Measurements from ENCODE around the gene MCTP1. TPM values are rescaled to one million over a fixed set of nuclear protein-coding genes. Genes with fewer than 3 reads are reported as not detected.

Gene MCTP1
- total RNA-seq, 4 donors from 2014 or later, result 5.7 to 33.5 (median 17.4) TPM

GRCh38 chr5:94992325-94992724 is 292.6 kb downstream of the MCTP1 start:
- no peaks in the 10 kb centered on the region for H3K36me3 ChIP-seq
- intact Hi-C loops (cut with DNase I), result no loop called here
- no peaks in the 10 kb centered on the region for H3K4me1 ChIP-seq
- DNase-seq, result no peak
- TF ChIP-seq POLR2A (IDR thresholded peaks at IDR 0.05) (no peak), CTCF (IDR thresholded peaks at IDR 0.05) (no peak)
- no peaks in the 10 kb centered on the region for H3K9me3 ChIP-seq
- no peaks in the 10 kb centered on the region for H3K27me3 ChIP-seq
- WGBS, 2 donors, result 55 to 70% methylated on average over 2 of the region's 2 CpGs
- no peak overlapping the region for H3K4me3 ChIP-seq (replicated peaks in 1 of 3)
- no peak overlapping the region for H3K27ac ChIP-seq

GRCh38 chr5:94983861-94984535 is 300.9 kb downstream of the MCTP1 start:
- Histone ChIP-seq H3K36me3 (no peaks in the 10 kb centered on the region), H3K4me3 (replicated peaks in 1 of 3) (no peak overlapping the region), H3K27ac (no peak overlapping the region), H3K9me3 (no peaks in the 10 kb centered on the region), H3K27me3 (no peaks in the 10 kb centered on the region), H3K4me1 (no peaks in the 10 kb centered on the region)
- 70 to 72% methylated on average over 4 of the region's 4 CpGs for WGBS, 2 donors
- intact Hi-C loops (cut with DNase I), result no loop called here
- no peak for DNase-seq
- TF ChIP-seq POLR2A (IDR thresholded peaks at IDR 0.05) (no peak), CTCF (IDR thresholded peaks at IDR 0.05) (no peak)

- intact Hi-C loops (cut with DNase I), result loop anchor here (10.0 kb wide), 1 partner anchor 287 kb away; no protein-coding TSS in a partner anchor
- H3K4me3 ChIP-seq (replicated peaks in 1 of 3), result no peak overlapping the region
- TF ChIP-seq CTCF (IDR thresholded peaks at IDR 0.05) (no peak), POLR2A (IDR thresholded peaks at IDR 0.05) (no peak)
- no peak overlapping the region for H3K27ac ChIP-seq
- no peaks in the 10 kb centered on the region for H3K36me3 ChIP-seq
- H3K9me3 ChIP-seq, result no peaks in the 10 kb centered on the region
- WGBS, 2 donors, result 24 to 42% methylated on average over 2 of the region's 2 CpGs
- no peaks in the 10 kb centered on the region for H3K4me1 ChIP-seq
- H3K27me3 ChIP-seq, result no peaks in the 10 kb centered on the region
- DNase-seq, result no peak
Measured at GRCh38 chr5:94977437-94977836, 307.5 kb downstream of the MCTP1 start.

GRCh38 chr5:94976853-94977252 is 308.0 kb downstream of the MCTP1 start:
- H3K4me1 ChIP-seq, result no peaks in the 10 kb centered on the region
- intact Hi-C loops (cut with DNase I), result loop anchor here (10.0 kb wide), 1 partner anchor 288 kb away; no protein-coding TSS in a partner anchor
- H3K4me3 ChIP-seq (replicated peaks in 1 of 3), result no peak overlapping the region
- H3K36me3 ChIP-seq, result no peaks in the 10 kb centered on the region
- no peaks in the 10 kb centered on the region for H3K9me3 ChIP-seq
- no peak overlapping the region for H3K27ac ChIP-seq
- whole genome bisulfite sequencing, 2 donors, result 91 to 96% methylated on average over 1 of the region's 1 CpG
- TF ChIP-seq CTCF (IDR thresholded peaks at IDR 0.05) (no peak), POLR2A (IDR thresholded peaks at IDR 0.05) (no peak)
- no peaks in the 10 kb centered on the region for H3K27me3 ChIP-seq
- no peak for DNase-seq

- no peak for DNase-seq
- Histone ChIP-seq H3K4me3 (replicated peaks in 1 of 3) (no peak overlapping the region), H3K36me3 (no peaks in the 10 kb centered on the region), H3K4me1 (no peaks in the 10 kb centered on the region), H3K27me3 (no peaks in the 10 kb centered on the region), H3K9me3 (no peaks in the 10 kb centered on the region), H3K27ac (no peak overlapping the region)
- 93 to 94% methylated on average over 1 of the region's 1 CpG for WGBS, 2 donors
- intact Hi-C loops (cut with DNase I), result loop anchor here (10.0 kb wide), 1 partner anchor 293 kb away; no protein-coding TSS in a partner anchor
- TF ChIP-seq POLR2A (IDR thresholded peaks at IDR 0.05) (no peak), CTCF (IDR thresholded peaks at IDR 0.05) (no peak)
Measured at GRCh38 chr5:94972268-94972667, 312.6 kb downstream of the MCTP1 start.
